ENCODE results near the gene GPR42.

GPR42 gene

GRCh38 chr19:35416331-35416730 is 45.5 kb downstream of the GPR42 start:
- no peak overlapping the region for H3K27ac ChIP-seq
- TF ChIP-seq CTCF (conservative IDR thresholded peaks at IDR 0.05), result no peak

GRCh38 chr19:35417278-35417677 is 46.4 kb downstream of the GPR42 start:
- H3K27ac ChIP-seq, result no peak overlapping the region
- no peak for TF ChIP-seq CTCF (conservative IDR thresholded peaks at IDR 0.05)

GRCh38 chr19:35417713-35418534 is 47.1 kb downstream of the GPR42 start:
- no peak for TF ChIP-seq CTCF (conservative IDR thresholded peaks at IDR 0.05)
- no peak overlapping the region for H3K27ac ChIP-seq

GRCh38 chr19:35419046-35419445 is 48.2 kb downstream of the GPR42 start:
- no peak overlapping the region for H3K27ac ChIP-seq
- TF ChIP-seq CTCF (conservative IDR thresholded peaks at IDR 0.05), result no peak

- no peak overlapping the region; the same call in 1 of the 2 replicates for H3K27ac ChIP-seq
- TF ChIP-seq CTCF (conservative IDR thresholded peaks at IDR 0.05), result no peak
Observed at GRCh38 chr19:35419805-35420204, 48.9 kb downstream of the GPR42 start.

GRCh38 chr19:35421362-35421761 is 50.5 kb downstream of the GPR42 start:
- no peak for TF ChIP-seq CTCF (conservative IDR thresholded peaks at IDR 0.05)
- no peak overlapping the region for H3K27ac ChIP-seq
